Glomerular visceral epithelial cell (primary cell): ENCODE results near the gene SIRPD.
"Not testable (repeated sequence)": the region's sequence is repeated elsewhere in the genome, so short reads cannot be mapped to it uniquely, and the experiment has no call there.

Experiments used
- DNase-seq: peaks from one replicate; pipeline ENCODE4 v3.0.0-alpha.2; 2016; ENCODE audit errors: extremely low spot score

Gene SIRPD

DNA sequence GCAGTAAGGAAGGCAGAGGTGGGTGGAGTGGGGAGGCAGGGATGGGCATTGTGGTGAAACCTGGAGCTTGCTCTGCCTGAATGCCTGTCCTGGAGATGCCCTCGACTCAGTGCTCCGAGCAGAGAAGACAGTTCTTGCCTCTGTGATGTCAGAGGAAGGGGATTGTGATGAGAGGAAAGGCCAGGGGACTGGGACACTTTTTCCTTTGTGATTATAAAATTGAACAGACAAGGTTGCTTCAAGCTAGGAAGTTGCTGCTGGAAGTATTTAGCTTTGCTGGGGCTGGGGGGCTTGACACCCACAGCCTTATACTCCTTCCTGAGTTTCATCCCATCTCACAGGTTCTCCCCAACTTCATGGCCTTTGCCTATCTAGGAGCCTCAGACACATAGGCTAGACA is at the start of gene SIRPD:
SIRPD (minus strand) TSS at position 101 of the 400 bp plus-strand sequence; CDS start at position 49, 52 bp downstream.
- no peak for DNase-seq

DNA sequence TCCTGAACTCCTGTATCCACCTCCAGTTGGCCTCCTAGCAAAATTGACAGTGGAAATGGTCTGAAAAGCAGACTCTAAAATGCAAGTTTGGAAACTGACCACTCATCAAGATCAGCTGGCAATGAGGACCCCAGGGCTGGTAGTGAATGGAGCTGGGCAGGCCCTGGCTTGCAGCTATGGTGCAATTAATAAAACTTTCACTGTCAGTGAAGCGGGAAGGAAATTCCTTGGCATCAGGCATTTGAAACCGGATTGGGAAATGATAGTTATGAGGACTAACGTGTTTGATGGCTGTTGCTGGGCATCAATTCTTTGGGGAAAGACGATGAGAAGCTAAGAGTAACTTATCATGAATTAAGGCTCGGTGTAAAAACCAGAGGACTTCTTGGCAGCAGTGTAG is 43.2 kb upstream of the SIRPD start:
- no peak for DNase-seq

DNA sequence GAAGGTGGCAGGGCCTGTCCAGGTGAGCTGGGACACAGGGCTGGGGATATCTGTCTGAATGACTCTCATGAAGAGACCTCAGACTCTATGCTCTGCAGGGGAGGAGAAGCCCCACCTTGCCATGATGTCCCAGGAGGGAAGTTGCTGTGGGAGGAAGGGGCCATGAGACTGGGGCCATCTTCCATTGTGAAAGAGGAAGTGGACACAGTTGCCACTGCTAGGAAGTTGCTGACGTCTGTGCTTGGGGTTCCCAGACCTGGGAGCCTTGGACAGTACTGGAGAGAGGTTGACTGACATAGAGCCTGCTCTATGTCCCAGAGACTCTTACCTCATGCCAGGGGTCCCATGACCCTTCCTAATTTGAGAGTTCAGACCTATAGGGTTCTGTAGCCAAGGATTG is 37.8 kb upstream of the SIRPD start:
- no peak for DNase-seq

DNA sequence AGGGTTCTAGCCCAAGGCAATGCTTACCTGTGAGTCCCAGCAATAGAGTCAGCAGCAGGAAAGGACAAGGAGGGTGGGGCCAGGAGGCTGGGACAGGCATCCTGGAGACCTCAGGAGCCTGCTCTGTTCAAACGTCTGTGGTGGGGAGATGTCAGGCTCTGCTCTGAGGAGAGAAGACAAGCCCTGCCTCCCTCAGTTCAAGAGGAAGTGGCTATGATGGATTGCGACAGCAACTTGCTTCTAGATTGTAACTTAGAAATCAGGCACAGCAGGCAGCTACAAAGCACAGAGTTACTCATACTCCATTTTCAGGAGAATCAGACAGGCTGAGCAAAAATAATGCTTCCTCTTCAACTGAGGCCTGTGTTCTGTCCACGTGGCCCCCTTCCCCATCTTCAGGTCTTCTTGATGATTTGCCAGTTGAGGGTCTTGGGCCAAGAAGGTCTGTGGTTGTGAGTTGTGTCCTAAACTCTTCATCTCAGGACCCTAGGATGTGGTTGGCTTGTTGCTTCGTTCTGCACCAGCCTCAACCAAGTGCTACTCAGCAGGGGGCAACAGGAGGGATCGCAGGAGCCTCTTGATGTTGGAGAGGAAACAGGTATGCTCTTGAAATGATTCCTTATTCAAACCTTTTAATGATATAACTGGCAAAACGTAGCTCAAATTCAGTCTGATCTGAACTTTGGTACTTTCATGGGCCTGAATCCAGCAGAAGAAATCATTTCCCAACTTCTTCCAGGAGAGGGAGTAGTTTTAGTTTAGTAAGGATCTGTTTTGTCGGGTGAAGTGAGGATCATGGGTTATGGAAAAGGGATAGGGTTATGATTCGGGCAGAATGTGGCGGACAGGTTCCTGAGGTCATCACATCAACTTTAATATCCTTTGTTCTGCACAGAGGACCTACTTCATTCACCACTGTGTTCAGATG is 31.3 kb upstream of the SIRPD start:
- no peak for DNase-seq

DNA sequence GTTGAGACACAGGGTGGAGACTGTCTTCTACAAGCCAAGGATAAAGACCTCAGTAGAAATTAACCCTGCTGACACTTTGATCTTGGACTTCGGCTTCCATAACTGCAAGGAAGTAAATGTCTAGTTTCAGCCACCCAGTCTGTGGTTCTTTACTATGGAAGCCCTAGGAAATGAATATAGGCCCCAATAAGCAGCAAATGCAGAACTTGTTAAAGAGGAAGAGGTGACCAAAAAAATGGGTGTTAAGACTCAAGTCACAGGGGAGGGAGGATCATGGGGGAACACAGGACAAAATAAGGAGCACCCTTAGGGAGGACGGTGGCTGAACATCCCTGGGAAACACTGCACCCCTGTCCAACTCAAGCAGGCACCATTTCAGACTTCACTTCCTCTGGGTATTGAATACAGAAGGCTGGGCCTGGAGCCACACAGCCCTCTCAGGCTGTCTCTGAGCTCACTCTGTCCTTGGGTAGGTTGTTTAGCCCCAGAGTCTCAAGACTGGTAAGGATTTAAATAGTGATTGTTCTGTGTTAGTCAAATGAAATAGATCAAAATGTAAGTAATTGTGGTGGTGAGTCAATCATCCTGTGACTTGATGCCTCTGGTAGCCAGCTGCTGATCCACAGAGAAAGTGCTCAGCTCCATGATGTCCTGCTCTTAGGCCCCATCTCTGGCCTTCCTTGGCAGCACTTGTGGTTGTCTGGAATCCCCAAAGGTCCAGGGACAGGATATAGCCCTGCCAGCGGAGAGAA is 30.5 kb upstream of the SIRPD start:
- DNase-seq, result no peak

DNA sequence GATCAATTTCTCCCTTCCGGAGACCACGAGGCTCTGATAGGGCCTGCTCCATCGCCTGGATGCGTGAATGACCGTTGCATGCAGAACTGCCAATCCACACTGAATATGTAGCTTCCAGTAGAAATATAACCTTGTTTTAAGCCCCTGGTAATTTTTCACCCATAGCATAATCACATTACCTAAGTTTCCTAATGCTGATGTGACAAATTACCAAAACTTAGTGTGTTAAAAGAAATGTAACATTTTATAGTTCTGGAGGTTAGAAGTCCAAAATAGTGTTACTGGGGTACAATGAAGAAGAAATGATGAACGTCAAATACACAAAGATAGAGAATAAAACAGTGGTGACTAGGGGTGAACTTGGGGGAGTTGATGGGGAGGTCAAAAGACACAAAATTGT is 22.0 kb upstream of the SIRPD start:
- no peak for DNase-seq

DNA sequence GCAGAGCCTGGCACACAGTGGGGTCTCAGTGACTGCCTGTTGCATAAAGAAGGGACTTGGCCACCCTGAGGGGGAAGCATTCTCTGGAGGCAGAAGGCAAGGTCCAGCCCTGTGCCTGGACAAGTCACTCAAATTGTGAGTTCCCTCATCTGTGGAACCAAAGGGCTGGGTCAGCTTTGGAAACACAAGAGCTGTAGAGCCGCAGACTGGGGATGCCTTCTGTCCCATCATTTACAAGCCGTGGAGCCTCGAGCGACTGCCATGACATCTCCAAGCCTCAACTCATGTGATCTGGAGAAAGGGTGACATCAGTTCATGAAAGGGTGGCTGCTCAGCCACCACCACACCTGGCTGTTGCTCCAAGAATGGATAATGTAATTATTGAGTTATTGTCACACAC is 20.4 kb upstream of the SIRPD start:
- DNase-seq, result peak; percentile 0

DNA sequence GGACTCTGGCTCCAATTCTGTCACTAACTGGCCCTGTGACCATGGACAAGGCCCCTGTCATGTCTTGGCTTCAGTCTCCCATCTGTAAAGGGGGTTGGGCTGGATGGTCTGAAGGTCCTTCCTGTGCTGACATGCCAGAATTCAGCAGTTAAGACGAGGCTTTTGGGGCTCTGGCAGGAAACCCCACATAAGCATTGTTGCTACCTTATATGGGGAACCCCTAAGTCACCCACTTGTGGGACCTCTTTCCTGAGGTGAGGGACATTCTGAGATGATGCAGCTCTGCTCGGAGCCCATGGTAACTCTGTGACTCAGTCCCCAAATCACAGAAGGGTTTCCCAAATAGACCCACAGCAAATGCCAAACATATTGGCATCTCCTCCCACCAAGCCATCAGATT is 19.8 kb upstream of the SIRPD start:
- not testable (repeated sequence) for DNase-seq

DNA sequence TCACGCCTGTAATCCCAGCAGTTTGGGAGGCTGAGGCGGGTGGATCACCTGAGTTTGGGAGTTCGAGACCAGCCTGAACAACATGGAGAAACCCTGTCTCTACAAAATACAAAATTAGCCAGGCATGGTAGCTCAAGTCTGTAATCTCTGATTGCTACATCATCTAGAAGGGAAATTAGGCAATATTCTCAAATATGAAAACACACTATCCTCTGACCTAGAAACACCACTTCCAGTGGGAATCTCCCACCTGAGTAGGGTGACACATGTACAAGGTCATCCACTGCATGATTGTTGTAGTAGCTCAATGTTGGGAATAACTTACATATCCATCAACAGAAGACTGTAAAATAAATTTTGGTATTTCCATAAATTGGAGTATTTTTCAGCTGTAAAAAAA is 19.1 kb upstream of the SIRPD start:
- peak; percentile 0 for DNase-seq

DNA sequence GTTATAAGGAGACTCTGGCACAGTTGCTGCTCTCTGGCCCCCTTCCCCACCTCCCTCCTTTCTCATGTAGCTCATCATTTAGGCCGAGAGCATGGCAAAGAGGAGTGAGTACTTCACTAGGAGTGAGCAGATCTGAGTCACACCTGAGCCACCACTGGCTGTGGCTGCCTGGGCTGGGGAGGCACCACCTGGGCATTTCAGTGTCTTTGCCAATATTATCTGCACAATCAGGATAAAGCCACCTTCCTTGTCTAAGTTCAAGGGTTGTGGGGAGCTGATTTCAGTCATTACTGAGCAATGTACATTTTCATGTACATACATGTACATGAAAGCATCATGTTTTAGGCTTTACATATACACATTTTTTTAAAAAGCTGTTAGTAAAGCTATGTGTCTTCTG is 18.5 kb upstream of the SIRPD start:
- peak; percentile 5 for DNase-seq

DNA sequence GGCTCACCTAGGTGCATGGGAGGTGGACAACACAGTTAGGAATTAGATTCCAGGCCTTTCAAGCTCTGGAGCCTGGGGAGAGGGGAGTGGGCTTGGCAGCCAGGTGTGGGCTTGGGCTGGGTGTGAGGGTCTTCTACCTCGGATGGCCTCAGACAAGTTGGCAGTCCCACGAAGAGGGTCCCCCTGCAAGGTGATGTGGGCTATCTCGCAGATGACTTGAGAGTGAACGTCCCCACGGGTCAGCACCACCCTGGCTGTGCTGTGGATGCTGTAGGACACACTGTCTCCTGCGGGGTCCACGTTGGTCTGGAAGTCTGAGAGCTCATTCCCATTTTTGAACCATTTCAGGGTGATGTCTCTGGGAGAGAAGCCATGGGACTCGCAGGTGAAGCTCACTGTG is 14.1 kb upstream of the SIRPD start:
- peak; percentile 0 for DNase-seq

DNA sequence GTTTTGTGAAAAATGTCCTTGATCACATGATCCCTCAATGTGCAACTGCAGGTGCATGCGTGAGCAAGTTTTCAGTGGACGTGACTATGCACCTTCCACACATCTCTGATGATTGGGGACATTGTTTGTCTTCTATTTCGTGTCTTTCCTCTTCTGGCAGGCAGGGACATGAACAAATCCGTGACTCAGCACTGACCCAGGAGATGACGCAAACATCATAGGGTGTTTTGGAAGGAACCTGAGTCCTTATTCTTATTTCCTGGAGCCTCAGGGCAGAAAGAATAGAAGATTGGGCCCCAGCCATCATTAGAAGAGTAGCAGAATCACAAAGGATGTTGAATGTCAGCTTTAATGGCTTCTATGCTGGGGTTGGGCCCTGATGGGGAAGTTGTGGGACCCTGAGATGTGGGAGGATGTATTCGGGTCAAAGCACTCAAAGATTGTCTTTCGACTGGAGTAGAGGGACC is 11.9 kb upstream of the SIRPD start:
- peak; percentile 22 for DNase-seq

DNA sequence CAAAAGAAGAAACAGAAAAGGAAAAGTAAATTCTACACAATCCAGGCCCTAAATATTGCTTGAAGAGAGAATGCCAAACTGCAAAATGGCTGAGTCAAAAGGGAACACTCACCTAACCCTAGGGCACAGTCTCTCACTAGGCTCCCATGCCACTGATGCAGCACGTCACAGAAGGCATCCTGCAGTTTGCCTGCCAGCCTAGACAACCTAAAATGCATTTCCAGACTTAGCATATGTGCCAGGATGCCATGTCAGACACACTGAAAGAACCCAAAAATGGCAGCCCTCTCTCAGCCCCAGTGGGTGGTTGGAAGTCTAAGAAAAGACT is 10.6 kb upstream of the SIRPD start:
- DNase-seq, result peak; percentile 3

DNA sequence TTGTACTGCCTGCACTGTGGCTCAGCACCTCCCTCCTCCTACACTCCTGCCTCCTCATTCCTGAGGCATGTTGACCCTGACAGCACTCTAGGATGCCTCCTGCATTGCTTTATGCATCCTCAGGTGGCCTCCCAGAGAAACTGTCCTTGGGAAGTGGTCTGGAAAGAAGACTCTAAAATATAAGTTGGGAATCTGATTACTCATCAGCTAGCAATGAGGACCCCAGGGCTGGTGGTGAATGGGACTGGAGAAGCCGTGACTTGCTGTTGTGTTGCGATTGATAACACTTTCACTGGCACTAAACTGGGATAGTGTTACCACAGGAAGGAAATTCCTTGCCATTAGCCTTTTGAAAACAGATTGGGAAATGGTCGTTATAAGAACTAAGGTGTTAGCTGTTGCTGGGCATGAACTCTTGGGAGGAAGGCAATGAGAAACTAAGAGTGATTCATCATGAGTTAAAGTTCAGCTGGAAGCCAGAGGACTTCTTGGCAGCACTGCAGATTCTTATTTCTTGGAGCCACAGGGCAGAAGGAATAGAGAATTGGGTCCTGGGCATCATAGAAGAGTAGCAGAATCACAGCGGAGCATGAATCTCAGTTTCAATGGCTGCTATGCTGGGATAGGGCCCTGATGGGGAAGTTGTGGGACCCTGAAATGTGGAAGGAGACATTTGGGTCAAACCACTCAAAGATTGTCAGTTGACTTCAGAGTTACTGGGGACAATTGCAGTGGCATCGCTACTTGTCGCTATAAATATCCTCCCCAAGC is 10.1 kb upstream of the SIRPD start:
- DNase-seq, result peak; percentile 94

DNA sequence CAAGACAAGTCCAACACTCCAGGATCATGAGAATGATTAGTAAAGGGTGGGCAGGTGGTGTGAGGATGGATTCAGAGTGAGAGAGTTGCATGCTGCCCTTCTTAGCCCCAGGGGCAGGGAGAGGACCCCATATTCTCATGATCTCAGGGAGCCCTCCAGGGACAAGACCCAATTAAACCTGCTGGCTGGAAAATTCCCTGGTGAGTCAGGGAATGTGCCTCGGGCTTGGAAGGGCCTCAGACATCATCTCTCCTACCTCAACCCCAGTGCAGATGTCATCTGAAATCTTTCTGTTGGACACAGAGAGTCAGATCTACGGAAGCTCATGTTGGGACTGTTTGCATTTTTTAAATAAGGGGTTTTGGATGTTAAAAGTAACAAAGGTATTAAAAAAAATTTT is 9.2 kb upstream of the SIRPD start:
- peak; percentile 44 for DNase-seq

DNA sequence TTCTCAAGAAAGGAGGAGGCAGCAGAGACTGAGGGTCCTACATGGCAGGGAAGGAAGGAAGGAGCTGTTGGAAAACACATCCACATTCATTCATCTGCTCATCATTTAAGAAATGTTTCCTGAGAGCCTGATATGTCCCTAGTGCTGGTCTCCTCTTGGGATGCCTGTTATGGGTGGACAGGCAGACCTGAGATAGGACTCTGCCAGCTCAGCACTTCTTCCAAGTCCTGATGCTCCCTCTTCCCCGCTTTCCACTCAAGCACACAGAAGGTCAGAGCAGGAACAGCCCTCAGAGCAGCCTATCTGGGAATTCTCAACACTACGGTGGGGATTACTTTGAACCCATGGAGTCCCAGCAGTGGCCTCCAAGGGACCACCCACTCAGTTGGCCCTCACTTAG is 8.0 kb upstream of the SIRPD start:
- no peak for DNase-seq

DNA sequence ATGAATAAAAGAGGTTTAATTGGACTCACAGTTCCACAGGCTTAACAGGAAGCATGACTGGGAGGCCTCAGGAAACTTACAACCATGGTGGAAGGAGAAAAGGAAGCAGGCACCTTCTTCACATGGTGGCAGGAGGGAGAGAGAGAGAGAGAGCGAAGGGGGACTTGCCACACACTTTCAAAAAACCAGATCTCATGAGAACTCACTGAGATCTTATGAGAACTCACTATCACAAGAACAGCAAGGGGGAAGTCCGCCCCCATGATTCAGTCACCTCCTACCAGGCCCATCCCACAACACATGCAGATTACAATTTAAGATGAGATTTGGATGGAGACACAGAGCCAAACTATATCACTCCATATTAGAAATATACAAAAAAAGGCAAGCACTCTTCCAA is 6.1 kb upstream of the SIRPD start:
- DNase-seq, result peak; percentile 0

DNA sequence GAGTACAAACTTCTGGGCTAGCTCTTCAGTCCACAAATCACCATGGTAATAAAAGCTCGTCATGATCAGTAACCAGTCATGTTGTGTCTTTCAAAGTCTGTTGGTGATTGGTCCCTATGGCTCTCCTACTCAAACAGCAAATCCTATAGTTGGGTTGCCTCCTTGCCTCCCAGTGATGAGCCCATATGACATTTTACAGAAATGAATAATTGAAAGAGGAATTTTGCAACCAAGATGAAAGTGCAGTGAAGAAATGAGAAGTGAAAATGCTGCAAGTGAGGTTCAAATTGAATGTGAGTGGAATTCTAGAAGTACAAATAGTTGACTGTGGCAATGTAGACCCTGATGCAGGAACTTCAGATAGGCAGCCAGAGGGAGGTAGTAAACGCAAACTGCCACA is 5.1 kb upstream of the SIRPD start:
- no peak for DNase-seq

DNA sequence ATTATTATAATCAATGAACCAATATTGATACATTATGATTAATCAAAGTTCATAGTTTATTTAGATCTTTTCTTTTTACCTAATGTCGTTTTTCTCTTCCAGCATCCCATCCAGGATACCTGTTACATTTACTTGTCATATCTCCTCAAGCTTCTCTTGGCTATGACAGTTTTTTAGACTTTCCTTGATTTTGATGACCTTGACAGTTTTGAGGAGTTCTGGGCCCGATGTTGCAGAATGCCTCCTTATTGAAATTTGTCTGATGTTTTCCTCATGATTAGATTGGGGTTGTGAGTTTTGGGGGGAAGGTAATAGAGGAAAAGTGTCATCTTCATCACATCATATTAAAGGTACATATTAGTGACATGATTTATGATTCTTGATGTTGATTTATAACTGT is 3.8 kb upstream of the SIRPD start:
- no peak for DNase-seq

DNA sequence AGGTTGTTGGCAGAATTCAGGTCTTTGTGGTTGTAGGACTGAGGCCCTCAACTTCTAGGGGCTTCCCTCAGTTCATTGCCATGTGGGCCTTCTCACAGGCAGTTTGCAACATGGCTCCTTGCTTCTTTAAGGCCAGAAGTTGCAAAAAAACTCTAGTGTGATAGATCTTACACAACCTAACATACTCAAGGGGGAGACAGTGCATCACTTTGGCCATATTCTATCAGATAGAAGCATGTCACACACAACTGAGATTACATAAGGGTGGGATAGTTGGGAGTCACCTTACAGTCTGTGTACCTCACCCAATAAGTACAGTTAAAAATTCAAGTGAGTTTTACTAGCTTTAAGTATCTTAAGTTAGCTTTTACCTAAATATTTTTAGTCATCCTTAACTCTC is 1.6 kb downstream of the SIRPD start:
- DNase-seq, result no peak

DNA sequence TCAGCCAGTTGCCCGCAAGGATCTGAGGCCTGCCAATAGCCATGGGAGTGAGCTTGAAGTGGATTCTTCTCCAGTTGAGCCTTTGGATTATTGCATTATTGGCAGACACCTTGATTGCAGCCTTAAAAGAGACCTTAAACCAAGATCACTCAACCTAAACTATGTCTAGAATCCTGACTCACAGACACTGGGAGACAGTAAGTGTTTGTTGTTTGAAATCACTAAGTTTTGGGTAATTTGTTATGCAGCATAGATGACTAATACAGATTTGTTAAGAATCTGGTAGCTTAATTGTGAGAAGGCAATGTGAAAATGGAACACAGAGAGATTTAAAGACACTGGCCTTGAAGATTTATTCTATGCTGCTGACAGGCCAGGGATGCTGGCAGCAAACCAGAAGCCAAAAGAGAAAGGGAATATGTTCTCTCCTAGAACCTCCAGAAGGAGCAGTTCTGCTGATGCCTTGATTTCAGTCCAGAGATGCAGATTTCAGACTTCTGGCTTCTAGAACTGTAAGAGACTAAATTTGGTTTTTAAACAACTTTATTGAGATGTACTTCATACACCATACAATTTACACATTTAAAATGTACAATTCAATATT is 17.6 kb downstream of the SIRPD start:
- no peak for DNase-seq

DNA sequence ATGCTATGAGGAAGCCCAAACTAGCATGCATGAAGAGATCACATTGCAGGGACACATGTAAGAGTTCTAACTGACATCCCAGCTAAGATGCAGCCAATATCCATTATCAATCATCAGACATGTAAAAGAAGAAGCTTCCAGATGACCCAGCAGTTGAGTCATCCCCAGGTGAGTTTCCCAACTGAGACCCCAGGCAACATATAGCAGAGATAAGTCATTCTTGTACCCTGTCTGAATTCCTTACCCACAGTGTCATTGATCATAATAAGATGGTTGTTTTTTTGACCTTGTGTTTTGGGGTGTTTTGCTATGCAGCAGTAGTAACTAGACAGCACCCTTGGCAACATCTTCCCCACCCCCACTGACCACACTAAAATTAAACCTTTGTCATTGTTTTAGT is 18.9 kb downstream of the SIRPD start:
- DNase-seq, result no peak
